Tibial artery (tissue), 4 donors: ENCODE measurements around the gene FRMD8.

Experiments used
- DNase-seq, 2 donors: peaks; one replicate each; pipeline ENCODE4 v3.0.0-alpha.2; 2019
- H3K27ac ChIP-seq, 2 donors: fragments of 200-600 bp; sonication (generic) in 1 of 2; 1 replicate in 1 of 2; 2 replicates in 1 of 2; pipeline ENCODE4 v1.5.1; 2018 to 2019; ENCODE audit warnings: mild to moderate bottlenecking in 1 of 2
- H3K27me3 ChIP-seq, 2 donors: fragments of 200-600 bp; sonication (generic) in 1 of 2; one replicate each; pipeline versions ENCODE4 v1.5.1 to v1.6.0; 2016 to 2019
- H3K36me3 ChIP-seq, 3 donors: fragments of 200-600 bp; sonication (generic) in 2 of 3; one replicate each; pipeline ENCODE4 v1.5.1; 2016 to 2019; ENCODE audit warnings: mild to moderate bottlenecking in 2 of 3
- H3K4me1 ChIP-seq, 4 donors: fragments of 200-600 bp; sonication (generic) in 2 of 4; 1 replicate in 3 of 4; 2 replicates in 1 of 4; pipeline ENCODE4 v1.5.1; 2016 to 2019
- H3K4me3 ChIP-seq, 2 donors: fragments of 200-600 bp; sonication (generic) in 1 of 2; 1 replicate in 1 of 2; 2 replicates in 1 of 2; pipeline ENCODE4 v1.5.1; 2018 to 2019; ENCODE audit warnings: mild to moderate bottlenecking in 2 of 2
- H3K9me3 ChIP-seq, 3 donors: fragments of 200-600 bp; sonication (generic) in 1 of 3; one replicate each; pipeline ENCODE4 v1.5.1; 2016 to 2019
- intact Hi-C: fragments of 100-400 bp; cut with DNase I; formaldehyde crosslinking; loops from one replicate; pipeline ENCODE4 v1.15.0; 2023; ENCODE audit warnings: low total_unique reads
- TF ChIP-seq, protein P1 (sequence below), 2 experiments: fragments of 200-600 bp in 1 of 2; fragments of 450-650 bp in 1 of 2; IDR thresholded peaks; one replicate each; pipeline ENCODE4 v1.5.1; 2017 to 2019; ENCODE audit warnings: antibody characterized with exemption in 2 of 2, mild to moderate bottlenecking in 1 of 2, moderate library complexity in 1 of 2

Gene FRMD8

GRCh38 chr11:65400307-65401072, 14.1 kb downstream of the FRMD8 start:
- H3K36me3 ChIP-seq, result peaks cover 32 to 97% (median 77%) of the 10 kb centered on the region in 3 donors
- H3K4me1 ChIP-seq, result no peaks in the 10 kb centered on the region
- TF ChIP-seq, protein P1, sequence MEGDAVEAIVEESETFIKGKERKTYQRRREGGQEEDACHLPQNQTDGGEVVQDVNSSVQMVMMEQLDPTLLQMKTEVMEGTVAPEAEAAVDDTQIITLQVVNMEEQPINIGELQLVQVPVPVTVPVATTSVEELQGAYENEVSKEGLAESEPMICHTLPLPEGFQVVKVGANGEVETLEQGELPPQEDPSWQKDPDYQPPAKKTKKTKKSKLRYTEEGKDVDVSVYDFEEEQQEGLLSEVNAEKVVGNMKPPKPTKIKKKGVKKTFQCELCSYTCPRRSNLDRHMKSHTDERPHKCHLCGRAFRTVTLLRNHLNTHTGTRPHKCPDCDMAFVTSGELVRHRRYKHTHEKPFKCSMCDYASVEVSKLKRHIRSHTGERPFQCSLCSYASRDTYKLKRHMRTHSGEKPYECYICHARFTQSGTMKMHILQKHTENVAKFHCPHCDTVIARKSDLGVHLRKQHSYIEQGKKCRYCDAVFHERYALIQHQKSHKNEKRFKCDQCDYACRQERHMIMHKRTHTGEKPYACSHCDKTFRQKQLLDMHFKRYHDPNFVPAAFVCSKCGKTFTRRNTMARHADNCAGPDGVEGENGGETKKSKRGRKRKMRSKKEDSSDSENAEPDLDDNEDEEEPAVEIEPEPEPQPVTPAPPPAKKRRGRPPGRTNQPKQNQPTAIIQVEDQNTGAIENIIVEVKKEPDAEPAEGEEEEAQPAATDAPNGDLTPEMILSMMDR (IDR thresholded peaks at IDR 0.05), result no peak
- no peak overlapping the region for H3K4me3 ChIP-seq
- intact Hi-C loops, result no loop called here
- DNase-seq, result no peak
- no peaks in the 10 kb centered on the region for H3K27me3 ChIP-seq
- no peaks in the 10 kb centered on the region for H3K9me3 ChIP-seq
- no peak overlapping the region for H3K27ac ChIP-seq

DNA sequence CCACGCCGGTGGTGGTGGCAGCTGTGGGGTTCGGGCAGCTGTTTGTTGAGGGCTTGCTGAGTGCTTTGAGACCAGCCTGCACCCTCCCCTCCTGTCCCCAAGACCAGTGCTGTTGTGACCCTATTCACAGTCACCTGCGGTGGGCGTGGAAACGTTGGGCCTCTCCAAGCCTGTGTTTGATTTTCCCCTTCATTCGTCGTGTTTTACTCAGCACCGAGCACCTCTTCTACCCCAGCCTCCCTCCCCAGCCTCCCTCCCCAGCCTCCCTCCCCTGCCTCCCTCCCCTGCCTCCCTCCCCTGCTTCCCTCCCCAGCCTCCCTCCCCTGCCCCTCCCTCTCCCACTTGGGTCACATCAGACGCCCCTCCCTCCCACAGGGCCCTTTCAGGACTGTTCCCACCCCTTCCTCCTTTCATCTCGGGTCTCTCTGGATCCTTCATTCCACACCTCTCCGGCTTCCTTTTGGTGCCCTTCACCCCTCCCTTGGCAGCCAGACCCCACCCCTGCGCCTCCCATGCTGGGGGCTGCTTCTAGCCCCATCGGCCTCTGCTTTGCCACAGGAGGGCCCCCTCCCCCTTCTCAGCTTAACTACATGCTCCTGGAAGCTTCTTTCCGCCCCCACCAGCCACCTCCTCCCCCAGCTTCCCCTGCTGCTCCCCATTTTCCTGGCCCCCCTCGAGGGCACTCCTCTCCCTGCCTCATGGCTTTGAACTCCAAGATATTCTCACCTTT, 14.8 kb downstream of the FRMD8 start:
- DNase-seq, result no peak
- no peak overlapping the region for H3K4me3 ChIP-seq
- intact Hi-C loops, result no loop called here
- no peak overlapping the region for H3K27ac ChIP-seq
- H3K9me3 ChIP-seq, result no peaks in the 10 kb centered on the region
- peaks cover 32 to 97% (median 73%) of the 10 kb centered on the region in 3 donors for H3K36me3 ChIP-seq
- H3K27me3 ChIP-seq, result no peaks in the 10 kb centered on the region
- no peaks in the 10 kb centered on the region for H3K4me1 ChIP-seq
- TF ChIP-seq, protein P1 (IDR thresholded peaks at IDR 0.05), result no peak

DNA sequence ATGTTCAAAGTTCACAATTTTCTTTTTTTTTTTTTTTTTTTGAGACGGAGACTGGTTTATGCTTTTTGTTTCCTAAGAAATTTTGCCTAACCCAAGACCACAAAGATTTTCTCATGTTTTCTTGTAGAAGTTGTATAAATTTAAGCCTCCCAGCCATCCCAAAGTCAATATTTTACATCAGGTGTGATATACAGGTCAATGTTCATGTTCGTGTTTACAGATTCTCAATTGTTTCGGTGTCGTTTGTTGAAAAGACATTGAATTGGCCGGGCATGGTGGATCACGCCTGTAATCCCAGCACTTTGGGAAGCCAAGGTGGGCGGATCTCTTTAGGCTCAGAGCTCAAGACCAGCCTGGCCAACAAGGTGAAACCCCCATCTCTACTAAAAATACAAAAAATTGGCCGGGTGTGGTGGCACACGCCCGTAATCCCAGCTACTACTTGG, 15.4 kb downstream of the FRMD8 start:
- no peaks in the 10 kb centered on the region for H3K4me1 ChIP-seq
- TF ChIP-seq, protein P1 (IDR thresholded peaks at IDR 0.05), result no peak

DNA sequence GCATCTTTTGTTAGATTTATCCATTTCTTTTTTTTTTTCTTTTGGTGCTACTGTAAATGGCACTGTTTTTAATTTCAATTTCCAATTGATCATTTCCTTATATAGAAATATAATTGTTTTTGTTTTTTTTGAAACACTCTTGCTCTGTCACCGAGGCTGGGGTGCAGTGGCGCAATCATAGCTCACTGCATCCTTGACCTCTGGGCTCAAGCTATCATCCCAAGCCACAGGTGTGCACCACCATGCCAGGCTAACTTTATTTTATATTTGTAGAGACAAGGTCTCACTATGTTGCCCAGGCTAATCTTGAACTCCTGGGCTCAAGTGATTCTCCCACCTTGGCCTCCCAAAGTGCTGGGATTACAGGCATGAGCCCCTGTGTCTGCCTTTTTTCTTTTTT, 16.4 kb downstream of the FRMD8 start:
- Histone ChIP-seq H3K36me3 (peaks cover 37 to 97% (median 74%) of the 10 kb centered on the region in 3 donors), H3K27ac (no peak overlapping the region), H3K4me3 (no peak overlapping the region), H3K9me3 (no peaks in the 10 kb centered on the region), H3K27me3 (no peaks in the 10 kb centered on the region), H3K4me1 (no peaks in the 10 kb centered on the region)
- intact Hi-C loops, result no loop called here
- DNase-seq, result no peak
- TF ChIP-seq, protein P1 (IDR thresholded peaks at IDR 0.05), result no peak

More for the DNA sequence above, 15.4 kb downstream of the FRMD8 start:
- DNase-seq, result no peak
- Histone ChIP-seq H3K36me3 (peaks cover 34 to 97% (median 74%) of the 10 kb centered on the region in 3 donors), H3K27ac (no peak overlapping the region), H3K4me3 (no peak overlapping the region), H3K27me3 (no peaks in the 10 kb centered on the region), H3K9me3 (no peaks in the 10 kb centered on the region)
- intact Hi-C loops, result no loop called here

DNA sequence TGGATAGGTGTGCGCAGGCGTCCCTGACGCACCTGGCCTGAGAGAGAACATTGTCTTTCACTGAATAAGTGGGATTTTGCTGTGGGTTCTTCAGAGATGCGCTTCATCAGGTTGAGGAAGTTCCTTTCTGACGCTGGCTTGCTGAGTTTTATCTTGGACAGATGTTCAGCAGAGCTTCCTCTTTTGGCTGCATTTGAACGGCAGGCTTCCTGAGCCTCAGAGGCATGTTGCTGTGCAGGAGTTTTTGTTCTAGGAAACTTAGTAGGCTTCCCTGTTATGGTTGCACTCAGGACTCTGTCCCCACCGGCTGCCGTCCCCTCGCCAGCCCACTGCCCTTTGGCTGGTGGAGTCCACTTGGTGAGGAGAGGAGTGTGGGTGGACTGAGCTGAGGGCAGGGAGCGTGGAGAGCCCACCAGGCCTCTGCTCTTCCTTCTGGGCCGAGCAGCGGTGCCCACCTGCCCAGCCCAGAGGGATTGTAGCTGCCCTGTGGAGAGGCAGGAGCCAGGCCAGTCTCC, 17.2 kb downstream of the FRMD8 start:
- Histone ChIP-seq H3K9me3 (no peaks in the 10 kb centered on the region), H3K27me3 (no peaks in the 10 kb centered on the region), H3K27ac (no peak overlapping the region), H3K4me1 (no peaks in the 10 kb centered on the region), H3K36me3 (peaks cover 46 to 97% (median 73%) of the 10 kb centered on the region in 3 donors), H3K4me3 (no peak overlapping the region)
- TF ChIP-seq, protein P1 (IDR thresholded peaks at IDR 0.05), result no peak
- no peak for DNase-seq
- intact Hi-C loops, result no loop called here
